GF-D8 (cell line): ENCODE results near the gene RPP40.

ENCODE experiments used
- DNase-seq: peaks from one replicate; lab custom pipeline; 2025; lab: John Stamatoyannopoulos, UW

RPP40 gene

DNA sequence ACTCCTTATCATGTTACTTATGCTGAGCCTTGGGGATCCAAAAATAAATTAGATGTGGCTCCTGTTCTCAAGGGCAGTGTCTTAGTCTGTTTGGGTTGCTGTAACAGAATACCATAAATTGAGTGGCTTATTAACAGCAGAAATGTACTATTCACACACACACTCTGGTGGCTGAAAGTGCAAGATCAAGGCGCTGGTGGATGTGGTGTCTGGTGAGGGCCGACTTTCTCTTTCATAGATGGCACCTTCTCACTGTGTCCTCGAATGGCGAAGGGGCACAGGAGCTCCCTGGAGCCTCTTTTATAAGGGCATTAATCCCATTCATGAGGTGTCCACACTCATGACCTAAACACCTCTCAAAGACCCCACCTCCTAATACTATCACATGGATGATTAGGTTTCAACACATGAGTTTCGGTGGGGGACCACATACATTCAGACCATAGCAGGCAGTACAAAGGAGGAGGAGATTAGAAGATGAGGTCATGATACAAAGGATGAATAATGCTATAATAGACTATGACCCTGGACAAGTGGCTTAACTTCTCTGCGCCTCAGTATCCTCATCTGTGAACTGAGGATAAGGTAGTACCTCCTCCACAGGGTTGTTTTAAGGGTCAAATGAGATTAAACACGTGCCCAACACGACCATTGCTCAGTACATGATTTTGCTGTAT is 34.1 kb downstream of the RPP40 start:
- no peak for DNase-seq

DNA sequence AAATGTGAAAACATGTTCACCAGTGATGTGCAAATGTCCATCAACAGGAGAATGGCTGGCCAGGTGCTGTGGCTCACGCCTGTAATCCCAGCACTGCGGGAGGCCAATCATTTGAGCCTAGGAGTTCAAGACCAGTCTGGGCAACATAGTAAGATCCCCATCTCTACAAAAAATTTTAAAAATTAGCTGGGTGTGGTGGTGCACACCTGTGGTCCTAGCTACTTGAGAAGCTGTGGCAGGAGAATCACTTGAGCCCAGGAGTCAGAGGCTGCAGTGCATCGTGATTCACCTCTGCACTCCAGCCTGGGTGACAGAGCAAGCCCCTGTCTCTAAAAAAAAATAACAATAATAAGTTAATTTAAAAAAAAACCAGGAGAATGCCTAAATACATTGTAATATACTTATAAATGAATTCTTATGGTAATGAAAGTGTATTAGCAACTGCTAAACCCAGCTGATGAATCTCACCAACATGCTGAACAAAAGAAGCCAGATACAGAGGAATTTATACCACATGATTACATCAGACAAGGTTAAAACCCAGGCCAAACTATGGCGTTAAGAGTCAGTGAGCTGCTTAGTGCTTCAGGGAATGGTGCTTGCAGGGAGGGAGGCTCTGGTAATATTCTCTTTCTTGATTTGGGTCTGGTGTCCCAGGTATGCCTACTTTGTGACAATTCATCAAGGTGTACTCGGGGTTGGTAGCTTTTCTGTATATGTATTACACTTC is 36.4 kb downstream of the RPP40 start:
- DNase-seq, result no peak

DNA sequence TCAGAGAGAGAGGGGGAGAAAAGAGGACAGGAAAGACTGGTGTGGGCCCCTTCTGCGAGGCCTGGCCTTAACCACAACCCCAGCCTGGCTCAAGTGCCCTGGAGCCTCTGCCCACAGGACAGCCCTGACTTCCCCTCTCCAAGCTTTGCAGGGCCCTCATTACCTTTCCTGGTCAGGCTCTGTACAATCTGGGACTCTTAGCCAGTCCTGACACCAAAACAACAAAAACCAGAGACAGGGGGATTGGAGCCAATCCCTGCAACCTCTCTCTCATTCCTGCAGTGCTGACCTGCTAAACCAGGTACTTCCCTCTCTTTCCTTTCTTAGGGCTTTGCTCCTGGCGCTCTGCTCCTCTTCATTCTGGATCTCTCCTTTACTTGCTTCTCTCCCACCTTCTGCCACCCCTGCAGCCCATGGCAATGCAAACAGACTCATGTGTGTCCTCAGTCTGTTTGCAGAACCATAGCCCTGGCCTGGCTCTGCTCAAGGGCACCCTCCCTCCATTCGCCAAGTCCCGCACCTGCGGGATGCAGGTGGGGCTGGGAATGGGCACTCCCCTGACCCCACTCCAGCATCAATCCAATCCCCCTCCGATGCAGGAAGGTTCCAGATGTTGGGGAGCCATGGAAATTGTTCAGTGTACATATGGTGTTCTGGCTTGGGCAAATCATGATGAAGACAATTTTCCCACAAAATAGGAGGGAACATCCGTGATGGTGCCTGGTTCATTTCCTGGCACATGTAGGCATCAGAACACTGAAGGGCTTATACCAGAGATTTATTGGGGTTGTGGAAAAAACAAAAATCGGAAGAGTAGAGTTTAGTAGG is 38.1 kb downstream of the RPP40 start:
- no peak for DNase-seq

DNA sequence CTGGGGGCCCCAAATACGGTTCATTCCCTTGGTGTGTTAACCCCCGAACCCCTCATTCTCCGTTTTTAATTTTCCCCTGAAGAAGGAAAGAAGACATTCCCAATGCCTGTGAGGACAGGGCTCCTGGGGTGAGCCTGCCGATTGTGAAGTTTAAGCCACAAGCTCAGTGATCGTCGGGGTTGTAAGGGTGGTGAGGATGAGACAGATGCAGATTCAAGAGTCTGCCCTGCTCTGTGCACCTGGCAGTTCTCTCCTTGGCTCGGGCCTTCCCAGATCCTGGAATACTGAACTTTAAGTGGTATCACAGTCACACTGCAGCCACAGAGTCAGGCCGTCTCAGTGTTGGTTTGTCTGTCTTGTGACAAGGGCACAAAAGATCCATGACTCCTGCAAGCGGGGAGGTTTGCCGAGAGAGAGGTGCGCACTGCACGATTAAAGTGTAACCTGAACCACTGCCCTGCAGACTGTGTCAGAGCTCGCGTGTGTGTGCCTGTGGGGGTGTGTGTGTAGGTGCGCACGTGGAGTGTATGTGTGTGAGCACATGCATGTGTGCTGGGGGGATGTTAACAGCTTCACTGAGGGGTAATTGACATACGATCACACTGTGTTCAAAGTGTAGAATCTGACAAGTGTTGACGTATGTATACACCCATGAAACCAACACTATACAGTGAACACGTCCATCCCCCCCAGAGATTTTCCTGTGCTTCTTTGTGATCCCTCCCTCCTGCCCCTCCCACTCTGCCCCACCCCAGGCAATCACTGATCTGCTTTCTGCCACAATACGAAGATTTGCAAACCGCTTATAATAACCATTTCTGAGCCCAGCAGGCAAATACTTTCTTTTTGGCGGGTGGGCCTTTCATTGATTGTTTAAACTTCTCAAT is 38.9 kb downstream of the RPP40 start:
- no peak for DNase-seq

DNA sequence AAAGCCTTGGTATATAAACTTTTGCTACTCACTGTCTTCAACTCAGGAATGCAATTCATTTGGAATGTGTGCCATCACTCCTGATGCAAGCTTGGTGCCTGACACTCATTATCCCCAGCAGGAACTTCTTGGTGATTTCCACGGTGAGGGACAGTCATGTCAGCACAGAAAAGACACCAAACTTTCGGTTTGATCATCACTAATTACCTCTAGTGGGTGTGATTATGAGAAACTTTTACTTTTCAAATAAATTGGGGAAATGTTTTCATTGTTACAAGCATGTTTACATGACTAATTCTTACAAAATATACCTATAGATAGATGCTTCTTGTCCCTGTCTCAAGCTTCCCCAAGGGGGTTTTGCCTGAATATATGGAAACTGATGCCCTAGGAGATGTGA is 40.9 kb downstream of the RPP40 start:
- no peak for DNase-seq

DNA sequence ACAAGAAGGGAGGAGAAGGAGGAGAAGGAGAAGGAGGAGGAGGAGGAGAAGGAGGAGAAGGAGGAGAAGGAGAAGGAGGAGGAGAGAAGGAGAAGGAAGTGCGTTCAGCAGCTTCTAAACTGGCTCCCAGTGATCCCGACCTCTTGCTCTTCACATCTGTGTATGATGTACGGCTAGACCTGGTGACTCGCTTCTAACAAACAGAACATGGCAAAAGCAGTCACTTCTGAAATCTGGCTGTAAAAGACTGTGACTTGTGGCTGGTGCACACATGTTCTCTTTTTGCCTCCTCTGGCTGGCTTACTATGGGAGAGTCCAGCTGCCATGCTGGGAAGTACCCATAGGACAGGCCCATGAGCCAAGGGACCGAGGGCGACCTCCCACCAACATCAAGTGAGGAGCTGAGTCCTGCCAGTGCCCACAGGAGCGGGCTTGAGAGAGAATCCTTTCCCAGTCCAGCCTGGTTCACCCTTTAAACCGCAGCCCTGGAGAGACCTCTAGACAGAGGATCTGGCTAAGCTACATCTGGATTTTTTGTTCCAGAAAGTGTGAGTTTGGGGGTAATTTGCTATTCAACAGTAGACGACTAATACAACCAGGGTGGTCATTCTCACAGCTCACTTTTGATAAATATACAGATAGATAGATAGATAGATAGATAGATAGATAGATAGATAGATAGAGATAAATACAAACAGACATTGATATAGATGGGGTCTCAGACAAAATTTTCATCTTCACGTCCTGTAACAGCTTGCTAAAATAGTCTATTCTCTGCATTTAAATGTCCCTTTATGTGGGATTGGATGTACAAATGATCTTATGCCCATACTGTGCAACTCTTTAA is 42.3 kb downstream of the RPP40 start:
- DNase-seq, result no peak

DNA sequence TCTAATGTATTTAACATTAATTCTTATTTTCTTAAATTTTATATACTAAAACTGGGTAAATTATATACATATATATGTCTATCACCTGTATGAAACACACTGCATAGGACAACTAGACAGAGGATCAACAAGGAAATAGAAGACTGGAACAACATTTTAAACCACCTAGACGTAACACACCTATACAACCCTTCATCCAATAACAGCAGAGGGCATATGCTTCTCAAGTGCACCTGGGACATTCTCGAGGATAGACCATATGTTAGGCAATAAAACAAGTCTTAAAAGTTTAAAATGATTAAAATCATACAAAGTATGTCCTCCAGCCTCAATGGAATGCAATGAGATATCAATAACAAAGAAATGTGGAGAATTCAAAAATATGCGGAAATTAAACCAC is 45.2 kb downstream of the RPP40 start:
- no peak for DNase-seq

DNA sequence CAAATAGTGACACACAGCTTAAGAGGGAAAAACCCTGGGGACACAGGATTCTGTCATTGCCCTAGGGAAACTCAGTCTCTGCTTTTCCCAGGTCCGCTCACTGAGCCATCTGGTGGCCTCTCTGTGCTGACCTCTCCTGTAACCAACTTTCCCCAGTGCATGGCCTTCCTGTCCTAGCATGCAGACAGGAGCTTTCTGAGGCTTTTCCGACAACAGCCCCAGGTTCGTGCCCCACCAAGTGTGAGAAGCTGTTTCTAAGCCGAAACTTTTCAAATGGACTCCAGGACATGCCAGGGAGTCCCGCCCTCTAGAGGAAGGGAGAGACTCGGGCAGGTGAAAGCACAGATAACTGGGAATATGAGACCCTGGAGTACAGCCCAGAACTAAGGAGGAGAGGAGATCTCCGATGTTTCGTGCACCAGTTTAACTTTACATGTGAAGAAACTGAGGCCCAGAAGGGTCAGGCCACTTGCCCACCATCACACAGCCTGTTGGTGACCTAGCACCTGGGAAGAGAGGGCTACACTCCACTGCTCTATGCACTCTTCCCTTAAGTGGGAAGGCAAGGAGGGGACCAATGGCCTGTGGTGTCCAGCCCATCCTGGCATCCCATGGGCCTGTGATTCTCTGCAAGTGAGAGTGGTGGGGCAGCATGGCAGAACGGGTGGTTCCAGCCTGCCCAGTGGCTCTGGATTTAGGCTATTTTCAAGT is 46.2 kb downstream of the RPP40 start:
- DNase-seq, result no peak

DNA sequence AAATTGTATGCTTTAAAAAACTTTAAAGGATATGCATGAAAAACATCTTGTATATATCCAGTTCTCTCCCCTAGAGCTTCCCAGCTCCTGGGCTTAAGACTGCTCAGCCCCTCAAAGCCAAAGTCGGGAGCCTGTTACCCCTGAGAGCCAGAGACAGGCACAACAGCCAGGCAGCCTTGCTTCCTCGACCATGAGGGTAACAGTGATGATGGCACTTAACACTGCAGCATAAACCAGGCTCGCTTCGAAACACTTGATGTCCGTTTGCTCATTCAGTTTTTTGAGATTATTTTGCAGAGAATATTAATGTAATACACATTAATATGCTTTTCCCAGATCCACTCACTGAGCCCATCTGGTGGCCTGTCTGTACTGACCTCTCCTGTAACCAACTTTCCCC is 47.2 kb downstream of the RPP40 start:
- no peak for DNase-seq

DNA sequence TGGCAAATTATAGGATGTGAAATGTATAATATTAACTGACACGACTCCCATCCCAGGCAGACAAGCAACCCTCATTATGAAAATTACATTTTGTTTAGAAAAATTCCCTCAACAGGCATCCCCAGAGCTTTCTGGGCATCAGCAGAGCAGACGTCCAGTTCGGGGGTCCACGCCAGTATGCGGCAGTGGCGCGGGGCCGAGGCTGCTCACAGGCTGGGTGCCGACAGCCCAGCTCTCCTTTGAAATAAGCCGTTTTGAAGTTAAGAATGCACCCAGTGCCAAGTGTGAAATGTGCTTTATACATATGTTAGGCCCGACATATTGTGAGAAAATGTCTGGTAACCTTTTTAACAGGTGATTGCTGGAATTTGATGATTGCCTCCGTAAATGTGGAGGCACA is 50.4 kb downstream of the RPP40 start:
- DNase-seq, result no peak

DNA sequence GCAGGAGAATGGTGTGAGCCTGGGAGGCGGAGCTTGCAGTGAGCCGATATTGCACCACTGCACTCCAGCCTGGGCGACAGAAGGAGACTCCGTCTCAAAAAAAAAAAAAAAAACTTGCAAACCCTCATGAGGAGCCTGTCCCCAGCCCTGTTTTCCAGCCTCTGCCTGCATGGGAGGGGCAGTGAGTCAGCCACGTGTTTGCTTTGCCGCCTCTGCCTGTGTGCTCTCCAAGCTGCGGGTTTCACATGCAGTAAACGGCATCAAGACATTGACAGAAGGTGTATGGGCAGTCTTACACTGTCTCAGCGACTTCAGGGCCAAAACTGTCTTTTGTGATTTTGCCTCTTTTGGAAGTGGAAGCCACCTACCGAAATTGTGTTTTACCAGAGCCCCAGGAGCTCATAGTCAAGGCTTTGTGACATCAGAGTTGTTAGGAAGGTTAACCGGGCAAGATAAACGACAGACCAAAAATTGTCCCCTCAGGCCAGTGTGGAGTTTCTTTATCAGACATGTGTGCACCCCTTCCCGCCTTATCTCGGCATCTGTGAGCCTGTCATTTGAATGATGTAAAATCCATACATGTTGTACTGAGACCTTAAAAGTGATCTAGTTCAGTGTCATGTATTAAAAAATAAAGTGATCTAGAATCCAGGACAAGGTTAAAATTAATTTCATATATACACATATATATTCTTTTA is 52.9 kb downstream of the RPP40 start:
- no peak for DNase-seq

DNA sequence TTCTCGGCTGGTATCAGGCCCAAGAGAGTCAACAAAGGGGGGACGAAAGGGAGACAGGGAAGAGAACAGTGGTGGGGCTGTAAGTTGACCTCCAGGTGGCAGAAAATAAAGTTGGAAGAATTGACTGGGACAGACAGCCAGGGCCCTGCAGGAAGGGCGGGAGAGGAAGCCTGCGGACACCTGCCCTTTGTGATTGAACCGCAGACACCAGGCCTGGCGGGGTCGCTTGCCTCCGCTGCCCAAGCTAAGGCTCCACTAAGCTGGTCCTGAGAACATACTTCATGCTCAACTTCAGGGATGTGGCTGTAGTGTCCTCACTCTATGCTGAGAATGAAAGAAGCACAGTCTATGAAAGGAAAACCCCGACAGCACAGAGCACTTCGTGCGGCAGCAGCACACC is 53.8 kb downstream of the RPP40 start:
- no peak for DNase-seq

DNA sequence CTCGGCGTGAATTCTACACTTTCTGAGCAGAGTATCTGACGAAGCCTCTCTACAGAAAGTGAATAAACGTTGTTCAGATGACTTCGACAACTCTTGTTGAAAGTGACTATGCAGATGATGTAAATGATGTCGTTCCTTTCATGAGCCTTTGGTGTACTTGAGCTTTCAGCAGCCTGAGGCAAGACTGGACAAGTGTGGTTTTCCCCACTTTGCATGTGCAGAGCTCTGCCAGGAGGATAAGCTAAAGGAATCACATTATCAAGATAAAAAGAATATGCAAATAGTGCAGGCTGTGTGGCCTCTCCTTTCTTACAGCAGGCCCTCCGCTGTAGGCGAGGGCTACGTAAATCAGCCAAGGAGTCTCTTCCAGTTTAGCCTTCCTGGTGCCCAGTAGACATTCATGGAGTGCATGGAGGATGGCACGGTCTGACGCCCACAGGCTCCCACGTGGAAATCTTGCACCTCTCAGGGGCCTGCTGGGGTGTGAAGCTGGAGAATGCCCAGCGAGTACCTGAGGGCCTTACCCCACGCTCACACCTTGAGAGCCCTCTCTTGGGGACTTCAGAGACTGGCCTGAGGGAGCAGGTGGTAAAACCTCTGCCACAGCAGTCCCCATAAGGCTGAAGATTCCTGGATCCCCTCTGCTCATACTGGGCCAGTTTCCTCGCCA is 54.9 kb downstream of the RPP40 start:
- no peak for DNase-seq

DNA sequence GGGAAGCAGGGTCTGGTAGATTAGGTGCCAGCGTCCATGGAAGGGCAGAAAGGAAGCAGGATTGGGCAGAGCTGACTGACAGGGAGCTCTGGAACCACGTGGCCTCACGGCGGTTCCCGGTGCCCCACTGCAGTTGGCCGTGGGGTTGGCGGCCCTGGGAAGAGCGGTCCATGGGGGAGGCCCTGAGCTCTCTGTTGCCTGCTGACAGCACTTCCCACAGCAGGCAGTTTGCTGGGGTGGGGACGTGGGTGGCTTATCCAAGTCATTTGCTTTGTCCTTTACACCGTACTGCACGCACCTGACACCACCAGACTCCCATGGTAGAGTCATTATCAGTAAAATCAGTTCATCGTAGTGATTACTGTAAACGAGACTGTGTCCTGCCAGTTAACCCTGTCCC is 56.1 kb downstream of the RPP40 start:
- no peak for DNase-seq

DNA sequence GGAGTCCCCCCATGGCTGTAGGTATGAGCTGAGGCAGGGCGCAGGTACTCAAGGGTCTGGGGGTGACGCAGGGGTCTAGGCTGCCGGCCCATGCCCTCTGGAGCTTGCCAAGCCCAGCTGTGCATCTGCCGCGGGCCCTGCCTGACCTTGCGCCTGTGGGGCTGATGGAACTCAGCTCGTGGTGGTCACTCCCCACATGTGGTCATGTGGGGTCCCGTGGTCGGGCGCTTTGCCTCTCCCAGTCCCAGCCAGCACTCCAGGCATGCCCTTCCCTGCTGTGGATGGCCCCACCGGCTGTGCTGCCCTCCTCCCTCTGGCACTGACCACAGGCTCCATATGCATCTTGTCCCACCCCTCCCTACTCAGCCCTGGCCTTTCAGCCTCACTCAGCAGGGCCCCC is 57.3 kb downstream of the RPP40 start:
- DNase-seq, result no peak
